Vagina (tissue), 2 donors: ENCODE data around the gene RAPSN.

ENCODE experiments used
- CTCF ChIP-seq, 3 experiments: fragments of 450-650 bp in 2 of 3; fragments of 200-600 bp in 1 of 3; sonication (generic) in 1 of 3; IDR thresholded peaks; one replicate each; pipeline ENCODE4 v1.5.1; 2017 to 2019; ENCODE audit warnings: antibody characterized with exemption in 3 of 3, mild to moderate bottlenecking in 2 of 3, moderate library complexity in 2 of 3
- POLR2A ChIP-seq, 2 donors: fragments of 450-650 bp; IDR thresholded peaks; one replicate each; pipeline ENCODE4 v1.6.1; 2017; ENCODE audit warnings: antibody characterized with exemption in 2 of 2, mild to moderate bottlenecking in 2 of 2, moderate library complexity in 2 of 2
- POLR2AphosphoS5 ChIP-seq, 2 donors: sonication (generic); formaldehyde crosslinking; IDR thresholded peaks; one replicate each; pipeline ENCODE4 v1.9.0; 2017; ENCODE audit warnings: antibody characterized with exemption in 2 of 2, mild to moderate bottlenecking in 2 of 2, low read depth in 1 of 2; ENCODE audit not compliant: insufficient read depth in 1 of 2

- TF ChIP-seq CTCF (IDR thresholded peaks at IDR 0.05) (no peak), POLR2A (IDR thresholded peaks at IDR 0.05) (no peak), POLR2AphosphoS5 (IDR thresholded peaks at IDR 0.05; ENCODE audit: insufficient read depth in 1 of 2, low read depth in 1 of 2) (no peak)
Observed at GRCh38 chr11:47477323-47477722, 28.4 kb upstream of the RAPSN start.
